T-helper 1 cell treated with Interleukin-12 subunit alpha and Interleukin-12 subunit beta and Interleukin-4 antibody, amounts not matched to agents 30 ng/mL and 1 ng/mL, for 36 hours (primary cell): ENCODE measurements around the gene TUBA3C. TPM values are rescaled to one million over a fixed set of nuclear protein-coding genes. Genes with fewer than 3 reads are reported as not detected.

Experiments
- intact Hi-C: fragments of 100-400 bp; cut with micrococcal nuclease; formaldehyde crosslinking; loops from one replicate; pipeline ENCODE4 v1.15.1; 2024
- total RNA-seq: library from RNA; stranded (reverse); gene quantifications from 2 replicates; pipeline ENCODE4 v1.2.3, GENCODE V29; 2022

Gene TUBA3C
- total RNA-seq, 1 donor from 2014 or later = not detected

DNA sequence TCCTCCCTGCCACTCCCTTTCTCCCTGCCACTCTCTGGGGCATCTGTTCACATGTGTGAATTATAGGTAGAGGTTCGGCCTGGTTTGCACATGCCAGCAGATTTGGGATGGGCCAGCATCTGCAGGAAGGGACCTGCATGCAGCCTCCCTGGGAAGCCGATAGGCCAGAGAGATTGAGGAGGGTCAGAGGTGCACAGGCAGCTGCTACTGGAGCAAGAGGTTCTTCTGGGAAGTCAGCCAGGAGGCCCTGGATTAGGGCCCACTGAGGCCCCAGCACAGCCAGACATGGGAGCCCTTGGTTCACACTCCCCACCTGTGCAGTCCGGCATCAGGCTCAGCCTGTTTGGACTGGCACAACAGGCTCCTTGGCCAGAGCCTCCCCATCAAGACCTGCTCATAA, 12.1 kb downstream of the TUBA3C start:
- intact Hi-C loops = no loop called here

DNA sequence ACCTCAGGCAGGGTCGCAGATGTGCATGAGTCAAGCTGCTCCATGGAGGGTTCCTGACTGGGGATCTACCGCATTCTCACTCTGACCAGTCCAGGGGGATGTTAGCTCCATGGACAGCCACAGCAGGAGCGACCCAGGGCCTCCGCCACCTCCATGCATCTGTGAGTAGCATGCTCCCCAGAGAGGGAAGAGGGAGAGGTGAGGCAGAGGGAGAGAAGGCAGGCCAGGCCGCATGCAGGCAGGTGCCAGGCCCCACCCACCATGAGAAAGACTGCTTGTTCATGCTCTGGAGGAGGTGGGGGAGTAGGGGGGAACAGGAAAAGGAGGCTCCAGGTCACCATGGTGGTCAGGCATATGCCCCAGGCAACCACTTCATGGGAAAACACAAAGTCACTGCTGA, 20.3 kb downstream of the TUBA3C start:
- intact Hi-C loops = no loop called here

DNA sequence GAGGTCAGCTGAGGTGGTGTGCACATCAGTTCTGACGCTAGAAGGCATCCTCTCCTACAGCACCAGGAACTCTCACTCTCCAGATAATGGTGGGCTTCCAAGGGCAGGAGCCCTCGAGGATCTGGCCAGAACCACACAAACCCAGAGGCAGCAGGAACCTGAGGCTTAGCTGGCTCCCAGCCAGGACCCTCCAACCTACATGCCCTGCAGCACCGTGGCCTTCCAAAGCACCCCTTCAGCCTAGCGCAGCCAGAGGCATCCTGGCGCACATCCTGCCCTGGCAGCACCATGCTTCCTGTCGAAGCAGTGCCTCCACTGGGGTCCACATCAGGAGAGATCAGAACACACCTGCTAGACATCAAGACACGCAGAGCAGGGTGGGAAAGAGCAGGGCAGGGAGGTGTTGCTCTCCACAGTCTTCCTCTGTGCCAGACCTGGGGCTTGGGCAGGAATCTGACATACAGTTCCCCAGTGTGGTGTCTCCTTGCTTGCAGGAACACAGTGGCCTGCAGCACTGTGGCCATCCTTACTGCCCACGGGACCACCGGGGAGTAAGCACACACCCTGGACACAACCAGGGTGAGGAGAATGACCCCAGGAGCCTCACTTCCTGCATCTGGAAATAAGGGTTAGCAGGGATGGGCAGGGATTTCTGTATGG, 21.7 kb downstream of the TUBA3C start:
- intact Hi-C loops = no loop called here

DNA sequence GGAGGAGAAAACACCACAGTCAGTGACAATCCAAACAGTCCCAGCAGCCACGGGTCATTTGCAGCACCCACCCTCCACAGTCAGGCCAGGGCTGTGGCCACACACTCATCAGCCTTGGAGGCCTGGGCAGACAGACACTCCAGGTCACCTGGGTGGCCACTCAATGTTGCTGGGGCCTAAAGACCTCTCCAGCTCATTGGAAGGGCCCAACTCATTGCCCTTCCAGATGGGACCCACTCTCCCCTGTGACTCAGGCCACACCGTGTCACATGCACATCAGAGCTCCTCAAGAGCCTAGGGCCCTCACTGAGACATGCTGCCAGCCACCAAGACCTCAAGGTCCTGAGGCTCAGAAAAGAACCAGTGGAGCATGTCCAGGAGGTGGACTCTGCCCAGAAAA, 22.4 kb downstream of the TUBA3C start:
- intact Hi-C loops = no loop called here

DNA sequence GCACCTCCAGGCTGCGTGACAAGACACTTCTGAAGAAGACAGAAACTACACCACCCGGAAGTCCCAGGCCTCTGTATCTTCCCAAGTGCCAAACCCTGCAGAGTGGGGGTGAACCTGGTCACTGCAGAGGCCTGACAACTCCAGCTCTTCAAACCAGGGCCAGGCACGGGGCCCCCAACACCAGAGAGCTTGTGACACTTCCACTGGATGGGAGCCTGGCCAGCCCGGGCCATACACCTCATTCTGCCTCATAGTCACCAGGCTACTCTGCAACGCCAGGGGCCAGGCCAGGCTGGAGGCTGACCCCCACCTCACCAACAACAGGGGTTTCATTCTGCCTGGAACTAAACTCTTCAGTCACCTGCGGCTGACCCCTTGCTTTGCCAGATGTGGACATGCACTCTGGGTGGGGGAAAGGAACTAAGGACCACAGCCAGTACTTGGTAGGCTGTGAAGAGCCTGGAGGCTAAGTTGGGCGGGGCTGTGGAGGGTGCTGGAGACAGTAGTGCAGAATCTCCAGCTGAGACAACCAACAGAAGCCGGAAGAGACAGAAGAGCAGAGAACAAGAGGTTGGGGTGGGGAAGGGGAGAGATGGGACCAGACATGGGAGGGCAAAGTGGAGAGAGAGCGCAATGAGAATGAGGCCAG, 23.0 kb downstream of the TUBA3C start:
- intact Hi-C loops = no loop called here

DNA sequence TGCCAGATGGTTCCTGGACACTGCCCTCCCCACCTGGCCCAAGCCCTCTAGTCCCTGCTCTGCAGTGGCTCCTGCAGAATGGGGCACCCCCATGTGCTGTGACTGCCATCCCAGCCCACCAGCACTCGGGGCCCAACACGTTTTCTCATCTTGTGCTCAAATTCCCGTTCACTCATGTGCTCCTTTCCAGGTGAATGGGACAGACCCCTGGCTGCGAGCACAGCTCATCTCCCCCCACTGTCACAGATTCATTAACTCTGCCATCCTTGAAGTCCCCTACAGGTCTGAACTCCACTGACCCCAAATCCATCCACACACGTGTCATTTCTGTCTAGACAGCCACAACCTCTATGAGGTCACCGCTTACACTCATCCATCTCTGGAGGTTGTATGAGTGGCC, 23.6 kb downstream of the TUBA3C start:
- intact Hi-C loops = no loop called here

DNA sequence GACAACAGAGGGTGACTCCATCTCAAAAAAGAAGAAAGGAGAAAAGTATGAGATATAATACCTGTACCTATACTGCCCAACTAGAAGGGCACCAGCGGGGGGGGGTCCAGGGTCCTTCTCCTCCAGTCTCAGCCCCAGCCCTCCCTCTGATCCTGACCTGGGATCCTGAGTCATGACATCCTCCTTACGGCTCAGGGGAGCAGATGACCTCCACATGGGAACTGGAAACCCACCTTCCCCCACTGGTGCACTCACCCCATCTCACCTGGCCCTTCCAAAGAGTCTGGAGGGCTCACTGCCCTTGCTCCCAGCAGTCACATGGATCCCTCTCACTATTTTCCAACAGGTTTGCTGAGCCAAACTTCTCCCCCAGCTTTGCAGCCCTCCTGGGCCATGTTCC, 24.2 kb downstream of the TUBA3C start:
- intact Hi-C loops = no loop called here

DNA sequence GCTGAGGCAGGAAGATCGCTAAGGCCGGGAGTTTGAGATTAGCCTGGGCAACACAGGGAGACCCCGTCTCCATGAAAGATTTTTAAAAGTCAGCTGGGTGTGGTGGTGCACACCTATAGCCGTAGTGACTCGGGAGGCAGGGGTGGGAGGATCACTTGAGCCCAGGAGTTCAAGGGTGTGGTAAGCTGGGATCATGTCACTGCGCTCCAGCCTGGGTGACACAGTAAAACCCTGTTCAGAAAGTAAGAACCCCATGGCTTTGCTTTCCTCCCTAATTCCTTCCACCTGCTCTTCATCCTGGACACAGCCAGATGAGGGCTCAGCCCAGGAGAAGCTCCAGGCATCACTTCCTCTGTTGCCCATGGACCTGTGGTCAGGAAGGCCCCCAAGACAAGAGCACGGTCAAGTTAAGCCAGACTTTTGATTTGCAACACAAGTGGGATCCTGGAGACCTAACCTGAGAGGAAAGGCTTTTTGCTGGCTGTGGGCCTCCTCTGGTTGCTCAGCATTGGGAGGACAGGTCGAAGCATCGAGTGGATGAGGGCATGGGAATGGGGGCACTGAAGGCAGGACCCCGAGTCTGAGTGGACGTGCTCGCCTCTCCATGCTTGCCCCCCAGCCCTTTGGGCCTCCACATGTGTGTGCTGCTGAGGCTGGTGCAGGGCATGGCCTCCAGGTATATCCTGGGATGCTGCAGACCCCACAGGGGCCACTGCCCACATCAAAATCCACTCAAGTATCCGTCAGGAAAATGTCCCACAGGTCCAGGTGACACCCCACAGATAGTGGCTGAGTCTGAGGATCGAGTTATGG, 25.4 kb downstream of the TUBA3C start:
- intact Hi-C loops = no loop called here

DNA sequence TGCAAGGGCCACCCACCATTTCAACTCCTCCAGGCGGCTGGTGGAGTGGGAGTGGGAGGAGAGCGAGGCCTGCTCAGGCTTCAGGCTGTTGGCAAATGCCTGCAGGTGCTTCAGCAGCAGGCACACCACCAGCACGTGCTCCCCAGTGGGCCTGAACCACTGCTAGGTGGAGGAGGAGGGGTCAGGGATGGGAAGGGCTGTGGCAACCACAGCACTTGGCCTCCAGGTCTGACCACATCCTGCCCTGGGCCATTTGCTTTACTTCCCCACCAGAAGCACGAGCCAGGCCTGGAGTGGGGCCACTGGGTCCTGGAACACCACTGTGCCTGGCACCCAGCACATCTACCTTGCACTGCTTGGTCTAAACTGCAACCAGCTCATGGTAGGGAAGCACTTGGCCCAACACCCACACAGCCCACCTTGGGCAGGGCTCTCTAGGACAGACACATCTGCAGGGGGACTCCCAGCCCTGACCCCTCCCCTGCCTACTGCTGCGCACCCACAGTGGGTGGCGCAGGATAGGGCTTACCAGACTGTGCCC, 26.2 kb downstream of the TUBA3C start:
- intact Hi-C loops = no loop called here

DNA sequence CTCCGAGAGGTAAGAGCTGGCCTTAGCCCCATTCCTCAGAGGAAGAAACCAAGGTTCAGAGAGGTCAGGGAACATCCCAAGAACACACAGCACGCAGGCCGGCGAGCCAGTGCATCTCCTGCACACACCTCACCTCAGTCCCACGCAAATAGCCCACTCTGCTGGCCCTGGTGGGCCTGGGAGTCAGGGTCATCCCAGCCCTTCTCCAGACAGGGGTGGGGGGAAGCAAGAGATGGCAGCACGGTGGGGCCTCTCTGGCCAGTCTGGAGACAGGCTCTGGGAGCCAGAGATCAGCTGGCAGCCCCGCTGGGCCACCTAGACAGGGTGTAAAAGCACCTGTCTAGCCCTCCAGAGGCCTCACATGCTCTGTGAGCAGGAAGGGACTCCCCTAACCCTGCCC, 26.8 kb downstream of the TUBA3C start:
- intact Hi-C loops = no loop called here

DNA sequence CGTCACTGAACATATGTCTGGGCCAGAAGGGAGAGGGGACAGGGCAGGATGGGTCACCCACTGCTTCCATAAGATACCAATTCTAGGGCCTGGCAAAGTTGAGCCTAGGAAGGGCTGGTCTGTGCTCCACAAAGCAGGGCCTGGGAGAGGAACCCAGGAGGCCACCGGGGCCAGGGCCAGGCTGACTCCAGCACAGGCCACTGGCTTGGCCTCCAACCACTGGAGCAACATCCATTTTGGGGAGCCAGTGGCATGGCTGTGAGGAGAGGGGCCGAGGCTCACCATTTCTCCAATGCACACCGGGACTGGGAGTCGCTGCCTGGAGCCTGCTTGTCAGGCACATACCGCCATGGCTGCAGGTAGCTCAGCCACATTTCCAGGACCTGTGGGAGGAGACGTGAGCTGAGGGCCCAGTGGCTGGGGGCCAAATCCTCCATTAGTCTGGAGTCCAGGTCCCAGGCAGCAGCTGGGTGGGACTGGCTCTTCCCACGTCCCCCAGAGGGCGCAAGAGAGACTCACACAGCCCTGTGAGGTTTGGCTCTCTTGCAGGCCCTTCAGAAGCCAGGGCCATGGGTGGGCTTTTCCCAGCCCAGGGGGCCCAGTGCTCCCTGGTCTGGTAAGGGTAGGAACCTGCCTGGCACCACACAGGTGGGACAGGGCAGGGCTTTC, 27.7 kb downstream of the TUBA3C start:
- intact Hi-C loops = no loop called here

DNA sequence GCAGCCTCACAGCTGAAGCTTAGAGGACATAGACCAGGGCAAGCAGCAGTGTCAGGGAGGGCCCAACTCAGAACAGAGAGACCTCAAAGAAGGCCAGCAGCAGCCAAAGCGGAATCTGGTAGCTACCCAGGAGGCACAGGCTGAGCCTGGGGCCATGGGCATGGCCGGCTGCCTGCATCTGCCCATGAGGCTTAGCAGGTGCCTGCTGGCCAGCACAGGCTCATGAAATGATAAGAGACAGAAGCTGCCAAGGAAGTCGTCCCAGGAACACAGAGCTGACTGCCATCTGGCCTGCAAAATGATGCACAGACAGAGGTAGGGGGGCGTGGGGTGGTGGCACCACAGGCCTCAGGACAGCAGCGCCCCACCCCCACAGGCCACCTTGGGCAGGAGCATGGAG, 29.2 kb downstream of the TUBA3C start:
- intact Hi-C loops = no loop called here

DNA sequence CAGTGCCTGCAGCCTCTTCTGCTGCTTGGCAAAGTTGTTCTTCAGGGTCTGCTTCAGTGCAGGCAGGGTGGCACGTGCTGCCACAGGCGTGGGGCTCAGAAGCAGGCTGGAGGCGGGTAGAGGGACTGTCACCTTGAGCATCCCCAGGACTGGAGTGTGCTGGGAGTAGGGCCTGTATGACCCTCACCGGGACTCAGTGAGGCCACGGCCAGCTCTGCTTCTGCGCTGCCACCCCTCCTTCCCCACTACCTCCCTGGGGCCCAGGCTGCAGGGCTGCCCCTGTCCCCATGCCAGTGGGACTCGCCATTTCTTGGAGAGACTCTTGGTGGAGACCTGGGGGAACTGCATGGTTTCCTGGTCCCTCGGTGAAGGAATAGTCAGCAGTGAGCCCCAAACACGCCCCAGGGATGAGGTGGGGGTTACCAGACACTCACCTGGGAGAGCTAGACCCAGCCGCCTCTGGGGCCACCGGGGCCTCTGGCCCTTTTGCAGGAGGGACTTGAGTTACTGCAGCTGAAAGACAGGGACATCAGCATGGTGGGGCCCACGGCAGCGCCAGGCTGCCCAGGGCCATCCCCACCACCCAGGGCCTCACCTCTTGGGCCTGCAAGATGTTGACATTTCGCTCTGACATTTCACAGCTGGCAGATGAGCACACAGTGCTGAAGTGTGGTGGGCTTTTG, 29.9 kb downstream of the TUBA3C start:
- intact Hi-C loops = no loop called here

DNA sequence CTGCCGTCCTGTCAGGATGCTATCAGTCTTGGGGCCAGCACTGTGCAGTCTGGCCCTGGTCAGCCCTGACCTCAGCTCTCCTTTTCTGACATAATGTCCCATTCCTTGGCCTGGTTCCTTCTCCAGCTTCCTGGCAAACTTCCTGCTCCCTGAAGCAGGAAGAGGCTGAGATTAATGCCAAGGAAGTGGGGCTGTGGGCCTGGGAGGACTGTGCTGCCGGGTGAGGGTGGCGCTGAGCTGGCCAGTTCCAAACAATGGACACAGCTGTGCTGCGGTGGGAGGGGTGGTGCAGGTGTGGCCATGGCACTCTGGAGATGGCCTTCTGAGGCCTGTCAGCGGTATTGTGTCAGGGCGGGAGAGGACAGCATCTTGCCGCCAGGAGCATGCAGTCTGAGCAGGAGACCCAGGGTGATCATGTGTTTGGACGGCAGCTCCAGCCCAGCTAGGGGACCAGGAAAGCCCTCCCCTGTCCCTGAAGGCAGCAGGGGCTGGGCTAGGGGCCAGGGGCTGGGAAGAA, 30.9 kb downstream of the TUBA3C start:
- intact Hi-C loops = no loop called here

DNA sequence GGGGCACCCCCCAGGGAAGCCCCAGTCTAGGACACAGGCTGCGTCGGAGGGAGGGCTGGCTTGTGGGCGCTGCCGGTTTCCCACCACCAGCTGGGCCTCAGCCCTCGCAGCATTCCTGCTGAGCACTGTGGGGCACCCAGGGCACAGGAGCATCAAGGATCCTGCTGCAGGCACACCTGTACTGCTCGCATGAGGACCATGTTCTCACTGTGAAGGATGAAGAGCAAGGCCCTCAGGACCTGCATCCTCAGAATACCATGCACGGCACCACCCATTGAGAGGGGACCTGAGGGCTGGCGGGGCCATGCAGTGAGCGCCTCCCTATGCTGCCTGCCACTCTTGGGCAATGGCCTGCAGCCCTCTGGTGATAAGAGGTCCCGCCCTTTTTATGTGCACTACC, 31.4 kb downstream of the TUBA3C start:
- intact Hi-C loops = no loop called here

DNA sequence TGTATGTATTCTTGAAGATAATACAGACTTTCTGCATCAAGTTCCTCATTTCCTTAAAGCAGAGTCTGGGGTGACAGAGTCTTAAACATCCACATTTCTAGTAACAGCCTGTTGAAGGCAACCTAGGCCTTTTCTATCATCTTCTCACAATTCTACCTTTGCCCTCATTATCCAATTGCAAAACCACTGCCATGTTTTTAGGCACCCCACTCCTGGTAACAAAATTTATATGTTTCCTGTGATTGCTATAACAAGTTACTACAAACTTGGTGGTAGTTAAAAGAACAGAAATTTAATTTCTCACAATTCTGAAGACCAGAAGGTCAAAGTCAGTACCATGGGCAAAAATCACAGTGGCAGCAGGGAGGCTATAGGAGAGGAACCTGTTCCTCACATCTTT, 33.1 kb downstream of the TUBA3C start:
- intact Hi-C loops = no loop called here
